K562 (cell line): Measurements from ENCODE around the gene NMB. TPM values are rescaled to one million over a fixed set of nuclear protein-coding genes. Genes with fewer than 3 reads are reported as not detected.
A peak's percentile ranks its signal among the peaks of the same experiment; 100 is the strongest.

Source experiments
- BRD4 ChIP-seq: fragments of 200-600 bp; sonication (generic); IDR thresholded peaks from 2 replicates; pipeline ENCODE4 v1.6.1; 2017; ENCODE audit warnings: inconsistent platforms
- CXXC5 ChIP-seq: fragments of 250-450 bp; sonication (Bioruptor Pico); IDR thresholded peaks from 2 replicates; pipeline ENCODE4 v1.8.0; 2022; ENCODE audit warnings: inconsistent platforms, mild to moderate bottlenecking, moderate library complexity
- KAT7 ChIP-seq: sonication (generic); formaldehyde crosslinking; IDR thresholded peaks from 2 replicates; pipeline ENCODE4 v1.8.0; 2022; ENCODE audit warnings: missing genetic modification reagents, mild to moderate bottlenecking, borderline replicate concordance
- MYC ChIP-seq, 2 experiments: fragments of 250-450 bp in 1 of 2; sonication (Bioruptor Pico) in 1 of 2; IDR thresholded peaks; 2 replicates each; pipeline versions ENCODE4 v1.5.1 to v1.6.1; 2012 to 2021; ENCODE audit warnings: low read depth in 2 of 2, borderline replicate concordance in 1 of 2, improper control_type of control experiment in 1 of 2, low read length in 1 of 2, mild to moderate bottlenecking in 1 of 2, moderate library complexity in 1 of 2
- NFE2L1 ChIP-seq: fragments of 450-650 bp; IDR thresholded peaks from 2 replicates; pipeline ENCODE4 v1.6.1; 2016; ENCODE audit warnings: missing genetic modification characterization, low read depth, mild to moderate bottlenecking, missing compliant biosample characterization, moderate library complexity, borderline replicate concordance
- THAP7 ChIP-seq: fragments of 250-450 bp; sonication (Bioruptor Pico); IDR thresholded peaks from 2 replicates; pipeline ENCODE4 v1.5.0; 2021
- TSHZ1 ChIP-seq: fragments of 250-450 bp; sonication (Bioruptor Pico); IDR thresholded peaks from 2 replicates; pipeline ENCODE4 v1.4.0; 2020; ENCODE audit warnings: mild to moderate bottlenecking, moderate library complexity
- ZEB2 ChIP-seq: fragments of 450-650 bp; IDR thresholded peaks from 2 replicates; pipeline ENCODE4 v1.6.1; 2016
- ZNF212 ChIP-seq: fragments of 450-650 bp; formaldehyde crosslinking; IDR thresholded peaks from 2 replicates; pipeline ENCODE4 v1.4.0; 2020; ENCODE audit warnings: mild to moderate bottlenecking
- ZNF407 ChIP-seq: fragments of 450-650 bp; IDR thresholded peaks from 2 replicates; pipeline ENCODE4 v1.6.1; 2016; ENCODE audit warnings: low read depth
- polyA plus RNA-seq, 8 experiments: library from polyadenylated mRNA; depleted of rRNA in 4 of 8; stranded (reverse) in 5 of 8; unstranded in 3 of 8; fragments of >200 nt; fragmentation: Nextera tagmentation in 2 of 8; fragmentation: Illumina TruSeq in 1 of 8; extraction: Ambion mirVana in 2 of 8; extraction: Trizol in 1 of 8; gene quantifications; 2 replicates each; pipeline versions ENCODE4 v1.2.1 to v1.2.3, GENCODE V29; 2011 to 2014; ENCODE audit warnings: inconsistent platforms in 1 of 8, missing spikeins in 1 of 8
- total RNA-seq, 7 experiments: library from RNA; depleted of rRNA in 6 of 7; stranded (reverse); fragments of >200 nt in 6 of 7; fragmentation: Illumina TruSeq in 2 of 7; extraction: Trizol in 2 of 7; gene quantifications; 2 replicates each; pipeline versions ENCODE4 v1.2.1 to v1.2.3, GENCODE V29; 2011 to 2021; ENCODE audit warnings: low replicate concordance in 1 of 7
- TF ChIP-seq, protein P1 (sequence below): fragments of 450-650 bp; IDR thresholded peaks from 2 replicates; pipeline ENCODE4 v1.7.0; 2016; ENCODE audit warnings: borderline replicate concordance

The NMB gene
- total and polyA plus RNA-seq, 9 of the 15 experiments (the other 6 are each of a cell fraction or from before 2014, with no cell fraction given) = 0.06 to 0.16 (median 0.09) TPM; not detected in 5

- TF ChIP-seq TSHZ1 (CRISPR knock-in tag) (no peak), CXXC5 (CRISPR knock-in tag) (peak; percentile 73), NFE2L1 (tag) (no peak), ZNF212 (CRISPR knock-in tag) (no peak), MYC (IDR thresholded peaks at IDR 0.05; ENCODE audit: low read depth, low read length) (0 out of 2 replicates have a peak, but pooled peaks have one; percentile 8), MYC (CRISPR knock-in tag; IDR thresholded peaks at IDR 0.05; ENCODE audit: borderline replicate concordance, low read depth) (no peak), KAT7 (peak; percentile 63; the same call in 1 of the 2 replicates), THAP7 (CRISPR knock-in tag) (no peak), ZNF407 (no peak), BRD4 (0 out of 2 replicates have a peak, but pooled peaks have one; percentile 34), ZEB2 (no peak)
- TF ChIP-seq, protein P1, sequence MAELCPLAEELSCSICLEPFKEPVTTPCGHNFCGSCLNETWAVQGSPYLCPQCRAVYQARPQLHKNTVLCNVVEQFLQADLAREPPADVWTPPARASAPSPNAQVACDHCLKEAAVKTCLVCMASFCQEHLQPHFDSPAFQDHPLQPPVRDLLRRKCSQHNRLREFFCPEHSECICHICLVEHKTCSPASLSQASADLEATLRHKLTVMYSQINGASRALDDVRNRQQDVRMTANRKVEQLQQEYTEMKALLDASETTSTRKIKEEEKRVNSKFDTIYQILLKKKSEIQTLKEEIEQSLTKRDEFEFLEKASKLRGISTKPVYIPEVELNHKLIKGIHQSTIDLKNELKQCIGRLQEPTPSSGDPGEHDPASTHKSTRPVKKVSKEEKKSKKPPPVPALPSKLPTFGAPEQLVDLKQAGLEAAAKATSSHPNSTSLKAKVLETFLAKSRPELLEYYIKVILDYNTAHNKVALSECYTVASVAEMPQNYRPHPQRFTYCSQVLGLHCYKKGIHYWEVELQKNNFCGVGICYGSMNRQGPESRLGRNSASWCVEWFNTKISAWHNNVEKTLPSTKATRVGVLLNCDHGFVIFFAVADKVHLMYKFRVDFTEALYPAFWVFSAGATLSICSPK = no peak
Measured at GRCh38 chr15:84633311-84634227, 24.4 kb downstream of the NMB start (continued).
